PC-9 (cell line): Measurements from ENCODE around the gene CECR2.

Experiments used
- EZH2 ChIP-seq: fragments of 200-600 bp; sonication (generic); IDR thresholded peaks from 2 replicates; pipeline ENCODE4 v1.8.0; 2017; ENCODE audit warnings: antibody characterized with exemption, low read depth
- TF ChIP-seq, protein P1 (sequence below): fragments of 200-600 bp; sonication (generic); conservative IDR thresholded peaks from 2 replicates; pipeline ENCODE4 v1.6.1; 2017; ENCODE audit warnings: mixed run types, antibody characterized with exemption, mild to moderate bottlenecking, moderate library complexity

DNA sequence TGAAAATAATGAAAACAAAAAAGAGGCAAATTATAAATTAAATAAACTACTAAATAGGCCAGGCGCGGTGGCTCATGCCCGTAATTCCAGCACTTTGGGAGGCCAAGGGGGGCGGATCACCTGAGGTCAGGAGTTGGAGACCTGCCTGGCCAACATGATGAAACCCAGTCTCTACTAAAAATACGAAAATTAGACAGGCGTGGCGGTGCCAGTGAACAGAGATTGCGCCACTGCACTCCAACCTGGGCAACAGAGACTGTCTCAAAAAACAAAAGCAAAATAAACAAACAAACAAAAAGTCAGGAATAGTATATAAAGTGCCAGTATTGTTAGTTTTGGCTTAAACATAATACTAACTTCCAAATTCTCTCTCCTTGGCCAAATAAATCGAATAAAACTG is 37.6 kb upstream of the CECR2 start:
- TF ChIP-seq, protein P1, sequence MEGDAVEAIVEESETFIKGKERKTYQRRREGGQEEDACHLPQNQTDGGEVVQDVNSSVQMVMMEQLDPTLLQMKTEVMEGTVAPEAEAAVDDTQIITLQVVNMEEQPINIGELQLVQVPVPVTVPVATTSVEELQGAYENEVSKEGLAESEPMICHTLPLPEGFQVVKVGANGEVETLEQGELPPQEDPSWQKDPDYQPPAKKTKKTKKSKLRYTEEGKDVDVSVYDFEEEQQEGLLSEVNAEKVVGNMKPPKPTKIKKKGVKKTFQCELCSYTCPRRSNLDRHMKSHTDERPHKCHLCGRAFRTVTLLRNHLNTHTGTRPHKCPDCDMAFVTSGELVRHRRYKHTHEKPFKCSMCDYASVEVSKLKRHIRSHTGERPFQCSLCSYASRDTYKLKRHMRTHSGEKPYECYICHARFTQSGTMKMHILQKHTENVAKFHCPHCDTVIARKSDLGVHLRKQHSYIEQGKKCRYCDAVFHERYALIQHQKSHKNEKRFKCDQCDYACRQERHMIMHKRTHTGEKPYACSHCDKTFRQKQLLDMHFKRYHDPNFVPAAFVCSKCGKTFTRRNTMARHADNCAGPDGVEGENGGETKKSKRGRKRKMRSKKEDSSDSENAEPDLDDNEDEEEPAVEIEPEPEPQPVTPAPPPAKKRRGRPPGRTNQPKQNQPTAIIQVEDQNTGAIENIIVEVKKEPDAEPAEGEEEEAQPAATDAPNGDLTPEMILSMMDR: no peak
- TF ChIP-seq EZH2: no peak
